Upper lobe of right lung (tissue), 1 donor: Measurements from ENCODE around the gene TESK1. TPM values are rescaled to one million over a fixed set of nuclear protein-coding genes. Genes with fewer than 3 reads are reported as not detected.

ENCODE experiments used
- ATAC-seq: fragments of 200-7000 bp; cut with Tn5 transposase; one replicate; pipeline ENCODE4 v1.9.1; 2020; ENCODE audit warnings: mild to moderate bottlenecking, moderate library complexity
- DNase-seq: peaks from one replicate; pipeline ENCODE4 v3.0.0-alpha.2; 2020
- H3K27ac ChIP-seq: fragments of 200-600 bp; one replicate; pipeline ENCODE4 v1.8.0; 2022
- H3K27me3 ChIP-seq: fragments of 200-600 bp; one replicate; pipeline ENCODE4 v1.8.0; 2022; ENCODE audit warnings: mild to moderate bottlenecking
- H3K36me3 ChIP-seq: fragments of 200-600 bp; one replicate; pipeline ENCODE4 v1.8.0; 2022
- H3K4me1 ChIP-seq: fragments of 200-600 bp; one replicate; pipeline ENCODE4 v1.8.0; 2022
- H3K4me3 ChIP-seq: fragments of 200-600 bp; one replicate; pipeline ENCODE4 v1.8.0; 2022; ENCODE audit warnings: mild to moderate bottlenecking
- H3K9me3 ChIP-seq: fragments of 200-600 bp; one replicate; pipeline ENCODE4 v1.8.0; 2022
- intact Hi-C: fragments of 100-400 bp; cut with DNase I; formaldehyde crosslinking; loops from one replicate; pipeline ENCODE4 v1.11.0; 2022
- microRNA-seq: library from miRNA; unstranded; fragments of <30 nt; microRNA quantifications from one replicate; pipeline ENCODE4 v1.2.0, GENCODE V29; 2020; ENCODE audit warnings: borderline microRNAs expressed
- total RNA-seq: library from RNA; stranded (reverse); fragmentation: NEBNext Ultra II Directional; extraction: Animal tissue kit (Norgen Biotek cat#: 25700); gene quantifications from one replicate; pipeline ENCODE4 v1.2.1, GENCODE V29; 2021
- TF ChIP-seq, protein P1 (sequence below): fragments of 200-600 bp; IDR thresholded peaks from one replicate; pipeline ENCODE4 v1.8.0; 2022; ENCODE audit warnings: antibody characterized with exemption
- donor health status: DM: no; HTN: yes; CAD: no; lungs with severe emphysema.

Gene TESK1
- total RNA-seq, 1 donor from 2014 or later = 43.9 TPM

DNA sequence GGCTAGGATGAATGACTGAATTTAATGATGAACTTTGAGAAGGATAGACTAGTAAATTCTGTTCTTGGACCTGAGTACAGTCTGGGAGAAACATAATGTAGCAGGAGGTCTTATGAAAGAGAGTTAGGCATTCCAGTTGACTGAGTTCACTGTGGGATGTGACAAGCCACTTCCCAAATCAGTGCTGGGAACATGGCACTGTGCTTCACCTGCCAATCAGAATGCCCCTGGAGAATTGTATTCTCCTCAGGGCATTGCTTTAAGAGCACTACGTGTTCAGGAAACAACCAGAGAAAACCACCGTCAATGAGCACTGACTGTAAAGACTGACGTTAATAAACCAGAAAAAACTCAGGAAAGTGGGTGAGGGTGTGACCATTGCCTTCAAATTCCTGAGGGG is 54.3 kb downstream of the TESK1 start:
- TF ChIP-seq, protein P1, sequence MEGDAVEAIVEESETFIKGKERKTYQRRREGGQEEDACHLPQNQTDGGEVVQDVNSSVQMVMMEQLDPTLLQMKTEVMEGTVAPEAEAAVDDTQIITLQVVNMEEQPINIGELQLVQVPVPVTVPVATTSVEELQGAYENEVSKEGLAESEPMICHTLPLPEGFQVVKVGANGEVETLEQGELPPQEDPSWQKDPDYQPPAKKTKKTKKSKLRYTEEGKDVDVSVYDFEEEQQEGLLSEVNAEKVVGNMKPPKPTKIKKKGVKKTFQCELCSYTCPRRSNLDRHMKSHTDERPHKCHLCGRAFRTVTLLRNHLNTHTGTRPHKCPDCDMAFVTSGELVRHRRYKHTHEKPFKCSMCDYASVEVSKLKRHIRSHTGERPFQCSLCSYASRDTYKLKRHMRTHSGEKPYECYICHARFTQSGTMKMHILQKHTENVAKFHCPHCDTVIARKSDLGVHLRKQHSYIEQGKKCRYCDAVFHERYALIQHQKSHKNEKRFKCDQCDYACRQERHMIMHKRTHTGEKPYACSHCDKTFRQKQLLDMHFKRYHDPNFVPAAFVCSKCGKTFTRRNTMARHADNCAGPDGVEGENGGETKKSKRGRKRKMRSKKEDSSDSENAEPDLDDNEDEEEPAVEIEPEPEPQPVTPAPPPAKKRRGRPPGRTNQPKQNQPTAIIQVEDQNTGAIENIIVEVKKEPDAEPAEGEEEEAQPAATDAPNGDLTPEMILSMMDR = no peak
- intact Hi-C loops = no loop called here
- H3K4me1 ChIP-seq = peaks cover 28% of the 10 kb centered on the region
- peaks cover 3% of the 10 kb centered on the region for H3K36me3 ChIP-seq
- DNase-seq (no peak), ATAC-seq (no peak)
- H3K27ac ChIP-seq = peak overlapping the region; percentile 99
- H3K9me3 ChIP-seq = no peaks in the 10 kb centered on the region
- H3K4me3 ChIP-seq = peak overlapping the region; percentile 95
- no peaks in the 10 kb centered on the region for H3K27me3 ChIP-seq

Small RNAs within 50 kb of the gene (microRNA-seq; reads per million reads assigned to microRNA genes)
- not detected for gene MIR4667

Other genes with a start within 250 kb of the TESK1 start
- 31.5 TPM for gene RUSC2, start 115.2 kb upstream of the TESK1 start, total RNA-seq
- gene CD72, start 13.2 kb downstream of the TESK1 start, total RNA-seq = 3.0 TPM
- gene SIT1, start 45.7 kb downstream of the TESK1 start, total RNA-seq = 2.2 TPM
- 30,828 TPM for gene RMRP, start 52.8 kb downstream of the TESK1 start, total RNA-seq
- 31.1 TPM for gene CCDC107, start 53.0 kb downstream of the TESK1 start, total RNA-seq
- gene ARHGEF39, start 59.9 kb downstream of the TESK1 start, total RNA-seq = 0.38 TPM
- gene CA9, start 68.7 kb downstream of the TESK1 start, total RNA-seq = 0.55 TPM
- gene TPM2, start 84.7 kb downstream of the TESK1 start, total RNA-seq = 161 TPM
- gene TLN1, start 126.9 kb downstream of the TESK1 start, total RNA-seq = 439 TPM
- gene CREB3, start 127.4 kb downstream of the TESK1 start, total RNA-seq = 34.9 TPM
- gene GBA2, start 144.0 kb downstream of the TESK1 start, total RNA-seq = 99.1 TPM
- 34.6 TPM for gene RGP1, start 144.0 kb downstream of the TESK1 start, total RNA-seq
- gene MSMP, start 149.0 kb downstream of the TESK1 start, total RNA-seq = not detected
- gene NPR2, start 186.3 kb downstream of the TESK1 start, total RNA-seq = 21.7 TPM
- gene SPAG8, start 207.0 kb downstream of the TESK1 start, total RNA-seq = 2.8 TPM
- gene HINT2, start 209.8 kb downstream of the TESK1 start, total RNA-seq = 37.1 TPM
- not detected for gene FAM221B, start 223.5 kb downstream of the TESK1 start, total RNA-seq
- gene TMEM8B, start 224.0 kb downstream of the TESK1 start, total RNA-seq = 13.7 TPM